Skeletal muscle tissue (tissue), 4 donors: ENCODE results near the gene HM13. TPM values are rescaled to one million over a fixed set of nuclear protein-coding genes. Genes with fewer than 3 reads are reported as not detected.
"Not testable (repeated sequence)": the region's sequence is repeated elsewhere in the genome, so short reads cannot be mapped to it uniquely, and the experiment has no call there.

Experiments used
- H3K27ac ChIP-seq: one replicate; pipeline ENCODE4 v1.7.0; 2013; ENCODE audit warnings: mild to moderate bottlenecking, low read depth, low read length, inconsistent platforms
- H3K27me3 ChIP-seq, 3 donors: one replicate each; pipeline ENCODE4 v1.7.0; 2013; ENCODE audit warnings: low read length in 3 of 3; ENCODE audit not compliant: control insufficient read depth in 3 of 3, insufficient read depth in 3 of 3
- H3K36me3 ChIP-seq, 3 donors: one replicate each; pipeline ENCODE4 v1.7.0; 2013; ENCODE audit warnings: low read length in 3 of 3; ENCODE audit not compliant: control insufficient read depth in 3 of 3, insufficient read depth in 3 of 3
- H3K4me1 ChIP-seq, 3 donors: one replicate each; pipeline ENCODE4 v1.7.0; 2013; ENCODE audit warnings: low read length in 3 of 3, mild to moderate bottlenecking in 3 of 3; ENCODE audit not compliant: control insufficient read depth in 3 of 3, insufficient read depth in 3 of 3
- H3K4me3 ChIP-seq, 3 donors: one replicate each; pipeline ENCODE4 v1.7.0; 2013; ENCODE audit warnings: low read length in 3 of 3
- H3K9ac ChIP-seq, 3 donors: one replicate each; pipeline ENCODE4 v1.7.0; 2013; ENCODE audit warnings: low read length in 3 of 3, mild to moderate bottlenecking in 3 of 3, moderate library complexity in 2 of 3, low read depth in 1 of 3
- H3K9me3 ChIP-seq, 3 donors: one replicate each; pipeline ENCODE4 v1.7.0; 2013; ENCODE audit warnings: low read length in 3 of 3; ENCODE audit not compliant: control insufficient read depth in 3 of 3
- total RNA-seq: library from RNA; depleted of rRNA; stranded (reverse); fragments of >200 nt; gene quantifications from one replicate; pipeline ENCODE4 v1.2.3, GENCODE V29; 2014
- donor health status: Osteomylitis.

Gene HM13
- total RNA-seq, 1 donor from 2014 or later, result 30.8 TPM

GRCh38 chr20:31605031-31605901 lies 91.0 kb downstream of the HM13 start, which contains the start of gene ID1:
Gene ID1 (plus strand): TSS chr20:31605289. CDS start chr20:31605388, 99 bp downstream.
- peak within 1 kb of the TSS; percentile 83 to 95 (median 92) for H3K4me3 ChIP-seq
- H3K27ac ChIP-seq, result peak within 1 kb of the TSS; percentile 83
- peaks cover 42 to 46% (median 43%) of the 10 kb centered on the region in 3 donors for H3K4me1 ChIP-seq
- peak within 1 kb of the TSS; percentile 84 to 90 (median 86) for H3K9ac ChIP-seq
- H3K27me3 ChIP-seq, result no peaks in the 10 kb centered on the region
- peaks cover 0 to 5% (median 0%) of the 10 kb centered on the region in 3 donors for H3K36me3 ChIP-seq
- H3K9me3 ChIP-seq, result no peaks in the 10 kb centered on the region

GRCh38 chr20:31605902-31606803 lies 91.9 kb downstream of the HM13 start:
- H3K27me3 ChIP-seq, result no peaks in the 10 kb centered on the region
- peak overlapping the region; percentile 83 to 95 (median 92) for H3K4me3 ChIP-seq
- H3K9me3 ChIP-seq, result no peaks in the 10 kb centered on the region
- H3K4me1 ChIP-seq, result peaks cover 43 to 52% (median 47%) of the 10 kb centered on the region in 3 donors
- peak overlapping the region; percentile 83 for H3K27ac ChIP-seq
- peak overlapping the region; percentile 84 to 90 (median 86) for H3K9ac ChIP-seq
- H3K36me3 ChIP-seq, result peaks cover 0 to 5% (median 0%) of the 10 kb centered on the region in 3 donors

GRCh38 chr20:31606804-31607639 lies 92.8 kb downstream of the HM13 start:
- H3K36me3 ChIP-seq, result peaks cover 0 to 5% (median 0%) of the 10 kb centered on the region in 3 donors
- H3K9ac ChIP-seq, result peak overlapping the region; percentile 77 to 90 (median 86)
- peaks cover 43 to 52% (median 47%) of the 10 kb centered on the region in 3 donors for H3K4me1 ChIP-seq
- H3K27me3 ChIP-seq, result no peaks in the 10 kb centered on the region
- peak overlapping the region; percentile 83 to 95 (median 92) for H3K4me3 ChIP-seq
- peak overlapping the region; percentile 83 for H3K27ac ChIP-seq
- H3K9me3 ChIP-seq, result no peaks in the 10 kb centered on the region

- Histone ChIP-seq H3K9me3 (no peaks in the 10 kb centered on the region), H3K4me3 (peak overlapping the region; percentile 37 to 95 (median 92)), H3K4me1 (peaks cover 43 to 52% (median 52%) of the 10 kb centered on the region in 3 donors)
These were observed 93.5 kb downstream of the HM13 start for GRCh38 chr20:31607640-31608250.

GRCh38 chr20:31608251-31608945 lies 94.2 kb downstream of the HM13 start:
- H3K9me3 ChIP-seq, result no peaks in the 10 kb centered on the region
- H3K4me1 ChIP-seq, result peaks cover 43 to 52% (median 52%) of the 10 kb centered on the region in 3 donors
- no peak overlapping the region for H3K27ac ChIP-seq
- no peak overlapping the region for H3K9ac ChIP-seq
- H3K4me3 ChIP-seq, result peak overlapping the region in 2 of 3 donors; percentile 35 to 92
- H3K36me3 ChIP-seq, result peaks cover 0 to 5% (median 0%) of the 10 kb centered on the region in 3 donors
- no peaks in the 10 kb centered on the region for H3K27me3 ChIP-seq

More at GRCh38 chr20:31607640-31608250, 93.5 kb downstream of the HM13 start:
- Histone ChIP-seq H3K27ac (no peak overlapping the region), H3K9ac (peak overlapping the region in 2 of 3 donors; percentile 48 to 90), H3K27me3 (no peaks in the 10 kb centered on the region), H3K36me3 (peaks cover 0 to 5% (median 0%) of the 10 kb centered on the region in 3 donors)

- peaks cover 13 to 23% (median 23%) of the 10 kb centered on the region in 3 donors for H3K4me1 ChIP-seq
- H3K27me3 ChIP-seq, H3K27ac ChIP-seq, H3K36me3 ChIP-seq, H3K9ac ChIP-seq, H3K9me3 ChIP-seq, H3K4me3 ChIP-seq: not testable (repeated sequence)
These were observed 98.0 kb downstream of the HM13 start for GRCh38 chr20:31612271-31612640.

- no peaks in the 10 kb centered on the region for H3K36me3 ChIP-seq
- H3K27me3 ChIP-seq, result no peaks in the 10 kb centered on the region
- H3K27ac ChIP-seq, result no peak overlapping the region
- H3K9me3 ChIP-seq, result no peaks in the 10 kb centered on the region
- peaks cover 0 to 11% (median 5%) of the 10 kb centered on the region in 3 donors for H3K4me1 ChIP-seq
- H3K9ac ChIP-seq, result no peak overlapping the region
- no peak overlapping the region for H3K4me3 ChIP-seq
These were observed 101.2 kb downstream of the HM13 start for GRCh38 chr20:31615416-31615815.

- no peak overlapping the region for H3K4me3 ChIP-seq
- no peaks in the 10 kb centered on the region for H3K27me3 ChIP-seq
- no peaks in the 10 kb centered on the region for H3K9me3 ChIP-seq
- no peaks in the 10 kb centered on the region for H3K36me3 ChIP-seq
- no peak overlapping the region for H3K9ac ChIP-seq
- H3K27ac ChIP-seq, result no peak overlapping the region
- H3K4me1 ChIP-seq, result peaks cover 0 to 2% (median 0%) of the 10 kb centered on the region in 3 donors
These were observed 103.3 kb downstream of the HM13 start for GRCh38 chr20:31617432-31618104.
